Neural crest cell (in vitro differentiated cells): Measurements from ENCODE around the gene EDRF1. TPM values are rescaled to one million over a fixed set of nuclear protein-coding genes. Genes with fewer than 3 reads are reported as not detected.

Source experiments
- DNase-seq: peaks from one replicate; pipeline ENCODE4 v3.0.0; 2021; ENCODE audit warnings: low read depth, mixed read lengths, low spot score
- H3K27ac Mint-ChIP-seq: one replicate; pipeline ENCODE4 v1.8.0; 2021; ENCODE audit warnings: mild to moderate bottlenecking, mixed read lengths; ENCODE audit not compliant: unreplicated experiment
- H3K27me3 Mint-ChIP-seq: 2 replicates; pipeline ENCODE4 v1.8.0; 2021; ENCODE audit warnings: low read depth, mild to moderate bottlenecking, mixed read lengths
- H3K36me3 Mint-ChIP-seq: 2 replicates; pipeline ENCODE4 v1.8.0; 2021; ENCODE audit warnings: low read depth, mild to moderate bottlenecking, mixed read lengths
- H3K4me1 Mint-ChIP-seq: 2 replicates; pipeline ENCODE4 v1.8.0; 2021; ENCODE audit warnings: mixed read lengths
- H3K4me3 Mint-ChIP-seq: one replicate; pipeline ENCODE4 v1.8.0; 2021; ENCODE audit warnings: mild to moderate bottlenecking, mixed read lengths
- H3K9me3 Mint-ChIP-seq: 2 replicates; pipeline ENCODE4 v1.8.0; 2021; ENCODE audit warnings: mixed read lengths
- total RNA-seq: library from RNA; stranded (reverse); gene quantifications from 2 replicates; pipeline ENCODE4 v1.2.1, GENCODE V29; 2021
- TF ChIP-seq, protein P1 (sequence below): fragments of 200-600 bp; sonication (generic); conservative IDR thresholded peaks from 2 replicates; pipeline ENCODE4 v1.5.0; 2021; ENCODE audit warnings: antibody characterized with exemption, mild to moderate bottlenecking

Gene EDRF1
- total RNA-seq, 1 donor from 2014 or later: 42.7 TPM

DNA sequence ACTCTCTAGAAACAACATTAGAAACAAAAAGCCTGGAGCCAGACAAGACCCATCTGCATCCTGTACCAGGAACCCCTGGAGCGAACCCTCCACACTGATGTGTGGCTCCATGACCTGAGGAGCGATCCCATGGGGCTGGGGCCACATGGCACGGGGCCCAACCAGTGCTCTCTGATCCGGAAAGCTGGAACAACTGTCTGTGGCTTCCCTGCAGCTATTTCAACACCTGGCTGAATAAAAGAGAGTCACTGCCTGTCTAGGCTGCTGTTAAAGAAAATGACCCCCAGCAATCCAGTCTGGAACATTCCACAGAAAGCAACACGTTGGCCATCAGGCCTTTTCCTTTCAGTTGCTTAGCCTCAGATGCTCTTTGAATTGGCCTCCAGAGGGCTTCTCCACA lies 82.6 kb downstream of the EDRF1 start:
- H3K9me3 Mint-ChIP-seq: no peaks in the 10 kb centered on the region
- TF ChIP-seq, protein P1, sequence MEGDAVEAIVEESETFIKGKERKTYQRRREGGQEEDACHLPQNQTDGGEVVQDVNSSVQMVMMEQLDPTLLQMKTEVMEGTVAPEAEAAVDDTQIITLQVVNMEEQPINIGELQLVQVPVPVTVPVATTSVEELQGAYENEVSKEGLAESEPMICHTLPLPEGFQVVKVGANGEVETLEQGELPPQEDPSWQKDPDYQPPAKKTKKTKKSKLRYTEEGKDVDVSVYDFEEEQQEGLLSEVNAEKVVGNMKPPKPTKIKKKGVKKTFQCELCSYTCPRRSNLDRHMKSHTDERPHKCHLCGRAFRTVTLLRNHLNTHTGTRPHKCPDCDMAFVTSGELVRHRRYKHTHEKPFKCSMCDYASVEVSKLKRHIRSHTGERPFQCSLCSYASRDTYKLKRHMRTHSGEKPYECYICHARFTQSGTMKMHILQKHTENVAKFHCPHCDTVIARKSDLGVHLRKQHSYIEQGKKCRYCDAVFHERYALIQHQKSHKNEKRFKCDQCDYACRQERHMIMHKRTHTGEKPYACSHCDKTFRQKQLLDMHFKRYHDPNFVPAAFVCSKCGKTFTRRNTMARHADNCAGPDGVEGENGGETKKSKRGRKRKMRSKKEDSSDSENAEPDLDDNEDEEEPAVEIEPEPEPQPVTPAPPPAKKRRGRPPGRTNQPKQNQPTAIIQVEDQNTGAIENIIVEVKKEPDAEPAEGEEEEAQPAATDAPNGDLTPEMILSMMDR: no peak
- peaks cover 7% of the 10 kb centered on the region for H3K36me3 Mint-ChIP-seq
- H3K4me1 Mint-ChIP-seq: peaks cover 5% of the 10 kb centered on the region
- H3K27me3 Mint-ChIP-seq: no peaks in the 10 kb centered on the region
- H3K27ac Mint-ChIP-seq: no peak overlapping the region
- DNase-seq: no peak
- H3K4me3 Mint-ChIP-seq: no peak overlapping the region

DNA sequence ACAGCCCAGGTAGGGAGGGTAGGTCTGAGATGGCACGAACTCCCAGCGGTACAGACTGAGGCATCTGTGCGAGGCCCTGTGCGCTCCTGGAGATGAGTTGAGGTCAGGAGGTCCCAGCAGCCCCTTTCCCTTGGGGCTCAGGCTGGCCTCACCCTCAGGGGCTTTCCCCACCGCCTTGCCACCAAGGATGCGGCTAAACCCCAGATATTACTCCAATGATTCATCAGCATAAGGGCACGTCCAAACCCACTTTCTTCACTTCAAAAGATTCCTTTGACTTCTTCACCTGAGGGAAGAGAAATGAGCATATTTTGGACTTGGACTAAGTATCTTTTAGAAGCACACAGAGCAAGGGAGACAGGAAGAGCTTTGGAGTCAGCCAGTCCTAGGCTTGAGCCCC lies 83.2 kb downstream of the EDRF1 start:
- no peak for DNase-seq
- Mint-ChIP-seq H3K27me3 (no peaks in the 10 kb centered on the region), H3K4me3 (no peak overlapping the region), H3K36me3 (peaks cover 7% of the 10 kb centered on the region), H3K9me3 (no peaks in the 10 kb centered on the region), H3K27ac (no peak overlapping the region), H3K4me1 (peaks cover 5% of the 10 kb centered on the region)
- TF ChIP-seq, protein P1: no peak

DNA sequence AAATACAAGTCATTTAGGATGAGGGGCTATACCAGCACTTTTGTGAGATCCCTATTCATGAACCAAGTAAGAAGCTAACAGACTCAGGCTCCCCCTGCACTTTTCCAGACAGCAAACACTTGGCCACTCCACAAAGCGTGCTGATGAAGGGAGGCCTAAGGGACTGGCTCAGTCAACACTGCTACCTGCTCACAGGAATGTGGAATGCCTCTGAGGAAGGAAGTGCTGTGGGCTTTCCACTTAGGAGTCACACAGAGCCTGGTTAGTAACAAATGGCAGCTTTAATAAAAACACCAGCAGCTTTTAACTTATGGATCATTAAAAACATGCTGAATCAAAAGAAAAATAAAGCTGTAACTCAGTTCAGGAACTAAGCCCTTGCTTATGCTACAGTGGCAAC lies 88.5 kb downstream of the EDRF1 start:
- Mint-ChIP-seq H3K9me3 (no peaks in the 10 kb centered on the region), H3K27ac (no peak overlapping the region), H3K4me1 (peaks cover 5% of the 10 kb centered on the region), H3K27me3 (no peaks in the 10 kb centered on the region), H3K36me3 (peaks cover 2% of the 10 kb centered on the region), H3K4me3 (no peak overlapping the region)
- TF ChIP-seq, protein P1: no peak
- DNase-seq: no peak

DNA sequence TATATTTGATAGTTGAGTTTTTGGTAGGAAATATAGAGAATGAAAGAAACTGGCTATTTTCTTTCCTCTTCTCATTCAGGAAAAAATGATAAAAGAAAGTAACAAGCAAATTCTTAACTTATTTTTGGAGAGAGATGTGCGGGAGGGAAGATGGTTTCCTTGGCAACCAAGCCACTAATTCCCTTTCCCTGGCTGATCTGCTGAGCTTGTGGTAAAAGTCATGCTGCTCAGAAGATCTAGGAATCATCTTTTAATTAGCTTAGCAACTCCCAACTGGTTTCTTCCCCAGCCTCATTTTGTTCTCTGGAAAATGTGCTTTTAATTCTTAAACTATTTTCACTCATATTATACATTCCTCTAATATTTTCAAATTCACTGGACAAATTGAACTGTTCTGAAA lies 91.7 kb downstream of the EDRF1 start:
- TF ChIP-seq, protein P1: no peak
- Mint-ChIP-seq H3K9me3 (no peaks in the 10 kb centered on the region), H3K27me3 (no peaks in the 10 kb centered on the region), H3K4me1 (peaks cover 3% of the 10 kb centered on the region), H3K36me3 (peaks cover 2% of the 10 kb centered on the region), H3K4me3 (no peak overlapping the region), H3K27ac (no peak overlapping the region)
- no peak for DNase-seq

DNA sequence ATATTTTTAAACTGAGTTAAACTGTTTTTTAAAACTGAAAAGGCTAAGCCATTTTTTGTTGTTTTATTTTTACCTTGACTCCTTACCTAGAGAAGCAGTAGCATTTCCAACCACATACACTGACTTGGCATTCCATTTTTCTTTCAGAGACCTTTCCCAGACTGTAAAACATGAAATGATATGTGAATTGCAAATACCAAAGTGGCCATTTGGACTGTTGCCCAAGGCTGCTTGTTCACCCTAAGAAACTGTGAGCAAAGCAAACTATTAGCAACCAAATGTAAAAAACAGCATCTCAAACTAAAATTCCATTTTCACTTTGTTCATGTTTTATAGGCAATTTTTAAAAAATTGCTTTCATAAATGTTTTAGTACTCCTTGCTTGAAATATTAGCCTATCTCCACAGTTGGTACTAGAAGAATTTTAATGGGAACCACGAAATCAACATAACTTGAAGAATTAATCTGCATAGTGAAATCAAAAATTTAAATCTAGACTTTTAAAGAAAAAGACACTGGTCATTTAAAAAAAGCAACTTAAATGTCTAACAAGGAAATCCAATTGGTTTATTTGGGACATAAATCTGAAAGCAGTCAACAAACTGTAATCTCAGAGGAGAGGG lies 92.7 kb downstream of the EDRF1 start:
- H3K27me3 Mint-ChIP-seq: no peaks in the 10 kb centered on the region
- TF ChIP-seq, protein P1: no peak
- no peaks in the 10 kb centered on the region for H3K4me1 Mint-ChIP-seq
- H3K27ac Mint-ChIP-seq: no peak overlapping the region
- peaks cover 2% of the 10 kb centered on the region for H3K36me3 Mint-ChIP-seq
- DNase-seq: no peak
- no peaks in the 10 kb centered on the region for H3K9me3 Mint-ChIP-seq
- H3K4me3 Mint-ChIP-seq: no peak overlapping the region

Other genes with a start within 250 kb of the EDRF1 start
- not detected in 2 replicates for gene TEX36, start 36.5 kb upstream of the EDRF1 start, total RNA-seq
- not detected in 2 replicates for gene MMP21, start 56.1 kb downstream of the EDRF1 start, total RNA-seq
- gene UROS, start 103.5 kb downstream of the EDRF1 start, total RNA-seq: 50.9 and 54.0 TPM in 2 replicates
- 89.7 and 89.8 TPM in 2 replicates for gene BCCIP, start 103.8 kb downstream of the EDRF1 start, total RNA-seq
- gene DHX32, start 161.6 kb downstream of the EDRF1 start, total RNA-seq: 35.6 and 36.3 TPM in 2 replicates
- gene FANK1, start 176.9 kb downstream of the EDRF1 start, total RNA-seq: 2.4 and 5.0 TPM in 2 replicates